GM18520 (cell line): ENCODE data around the gene HMGN2.

ENCODE experiments used
- ATAC-seq: cut with Tn5 transposase; IDR thresholded peaks from one replicate; pipeline ENCODE4 v1.9.1; 2021; ENCODE audit not compliant: unreplicated experiment

Gene HMGN2

DNA sequence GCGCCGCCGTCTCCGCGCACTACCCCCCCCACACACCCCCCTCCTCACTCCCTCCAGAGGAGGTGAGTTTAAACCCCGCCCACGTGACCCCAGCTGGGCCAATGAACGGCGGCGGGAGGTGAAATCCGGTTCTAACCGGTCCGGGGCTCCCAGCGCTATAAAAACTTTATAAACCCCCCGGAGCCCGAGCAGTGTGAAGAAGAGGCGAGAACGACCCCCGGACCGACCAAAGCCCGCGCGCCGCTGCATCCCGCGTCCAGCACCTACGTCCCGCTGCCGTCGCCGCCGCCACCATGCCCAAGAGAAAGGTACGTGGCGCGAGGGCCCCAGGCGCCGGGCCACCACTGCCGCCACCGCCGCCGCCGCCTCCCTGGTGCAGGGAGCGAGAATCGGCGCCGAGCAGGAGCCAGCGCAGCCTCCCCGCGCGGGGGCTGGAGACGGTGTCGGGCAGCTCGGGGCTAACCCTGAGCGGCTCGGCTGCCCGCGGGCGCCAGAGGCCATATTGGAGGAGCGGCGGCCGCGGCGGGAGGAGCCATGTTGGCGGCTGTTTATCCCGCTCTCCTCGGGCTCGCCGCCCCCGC, at the start of gene HMGN2:
HMGN2 (plus strand) TSS at position 121 of the 581 bp plus-strand sequence; CDS start at position 294, 173 bp downstream.
- ATAC-seq, result peak; percentile 22

DNA sequence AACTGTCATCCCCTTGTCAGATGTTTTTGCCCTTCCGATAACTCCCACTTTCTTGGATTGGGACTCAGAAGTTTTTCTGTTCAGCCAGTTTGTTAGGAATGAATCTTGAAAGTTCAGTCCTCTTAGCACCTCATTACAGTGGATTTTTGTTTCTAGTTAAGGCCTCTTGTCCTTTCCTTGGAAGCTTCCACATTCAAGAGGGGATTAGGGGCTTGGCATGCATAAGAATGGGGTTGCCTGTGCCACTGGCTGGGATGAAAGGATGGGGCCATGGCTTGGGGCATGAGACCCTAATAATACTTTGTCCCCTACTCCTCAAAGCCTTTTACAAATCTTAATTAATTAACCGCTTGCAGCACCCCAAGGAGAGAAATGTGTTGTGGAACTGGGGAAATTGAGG, 42.5 kb upstream of the HMGN2 start:
- ATAC-seq, result no peak

DNA sequence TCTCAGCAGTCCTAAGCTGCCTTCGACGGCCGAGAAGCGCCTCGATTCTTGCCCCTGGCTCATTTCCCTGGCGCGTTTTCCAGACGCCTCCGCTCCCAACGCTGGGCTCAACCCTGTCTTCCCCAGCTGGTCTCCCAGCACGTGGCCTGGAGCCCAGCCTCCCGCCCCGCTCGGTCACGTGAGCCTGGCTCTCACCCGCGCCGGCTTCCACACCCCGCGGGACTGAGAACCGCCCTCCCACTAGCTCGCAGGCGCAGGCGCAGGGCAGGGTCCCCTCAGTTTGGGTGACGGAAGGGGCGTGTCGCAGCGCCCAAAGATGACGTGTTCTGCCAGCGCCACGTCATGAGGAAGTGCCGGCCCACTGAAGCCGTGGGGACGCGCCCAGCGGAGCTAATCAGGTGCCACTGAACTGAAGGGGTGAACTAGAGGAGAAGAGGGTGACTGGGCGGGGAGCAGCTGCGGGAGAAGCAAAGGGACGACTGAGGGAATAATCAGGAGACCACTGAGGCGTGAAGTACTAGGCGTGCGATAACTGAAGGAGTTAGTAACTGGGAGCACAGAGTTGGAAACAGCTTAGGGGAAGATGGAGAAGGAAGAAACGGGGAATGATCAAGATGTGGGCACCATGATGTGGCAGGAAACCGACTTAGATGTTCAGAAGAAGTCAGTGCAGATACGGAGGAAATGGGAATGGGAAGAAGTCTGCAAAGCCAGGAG, 40.1 kb upstream of the HMGN2 start, which contains the start of gene DHDDS:
DHDDS (plus strand) TSS at position 343 of the 717 bp plus-strand sequence. CDS start 625 bp downstream, outside the sequence.
- ATAC-seq, result peak; percentile 92

DNA sequence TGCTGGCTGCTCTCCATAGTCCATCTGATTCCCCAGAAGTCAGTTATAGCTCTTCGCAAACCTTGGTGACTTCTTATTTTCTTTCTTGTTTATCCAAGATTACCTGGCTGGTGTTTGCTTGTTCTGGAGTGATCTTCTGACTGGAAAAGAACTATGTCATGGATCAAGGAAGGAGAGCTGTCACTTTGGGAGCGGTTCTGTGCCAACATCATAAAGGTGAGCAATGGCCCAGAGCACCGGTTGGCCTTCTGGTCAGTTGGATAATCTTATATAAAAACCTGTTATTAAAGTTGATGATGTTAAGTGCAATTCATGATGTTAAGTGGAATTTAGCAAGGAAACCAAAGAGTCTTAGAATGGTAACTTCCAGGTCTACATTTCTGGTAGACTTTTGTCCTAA, 39.4 kb upstream of the HMGN2 start:
- ATAC-seq, result no peak

DNA sequence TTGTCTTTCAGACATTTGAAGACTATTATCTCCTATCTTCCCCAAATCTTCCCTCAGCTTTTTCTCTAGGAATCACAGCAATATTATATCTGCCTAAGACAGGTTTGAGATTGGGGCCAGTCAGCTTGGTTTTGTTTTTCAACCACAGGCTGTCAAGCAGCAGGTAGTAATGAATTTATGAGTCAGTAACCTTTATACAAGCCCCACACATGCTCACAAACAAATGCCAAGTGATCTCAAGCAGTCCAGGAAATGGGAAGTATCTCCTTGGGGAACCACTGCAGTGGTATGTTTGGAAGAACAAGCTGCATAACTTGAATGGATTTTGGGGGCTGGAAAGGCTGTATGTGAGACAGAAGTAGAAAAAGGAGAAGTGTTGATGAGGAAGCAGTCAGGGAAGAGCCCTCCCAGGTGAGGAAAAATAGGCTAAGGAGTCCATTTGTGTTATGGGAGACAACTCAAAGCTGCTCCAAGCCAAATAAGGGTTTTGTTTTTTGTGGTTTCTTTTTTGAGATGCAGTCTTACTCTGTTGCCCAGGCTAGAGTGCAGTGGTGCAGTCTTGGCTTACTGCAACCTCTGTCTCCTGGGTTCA, 38.0 kb upstream of the HMGN2 start:
- no peak for ATAC-seq

DNA sequence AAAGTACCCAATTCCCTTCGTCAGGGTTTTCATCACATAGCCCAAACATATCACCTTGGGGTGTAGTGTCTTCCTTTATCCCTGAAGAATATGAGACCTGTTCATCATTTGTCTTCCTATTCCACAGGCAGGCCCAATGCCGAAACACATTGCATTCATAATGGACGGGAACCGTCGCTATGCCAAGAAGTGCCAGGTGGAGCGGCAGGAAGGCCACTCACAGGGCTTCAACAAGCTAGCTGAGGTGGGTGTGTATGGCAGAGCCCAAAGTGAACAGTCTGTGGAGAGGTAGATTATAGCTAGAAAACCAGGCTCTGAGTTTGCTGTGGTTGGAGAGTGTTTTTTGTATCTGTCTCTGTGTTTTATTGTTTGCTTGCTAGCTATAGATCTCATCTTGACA, 34.2 kb upstream of the HMGN2 start:
- ATAC-seq, result no peak

DNA sequence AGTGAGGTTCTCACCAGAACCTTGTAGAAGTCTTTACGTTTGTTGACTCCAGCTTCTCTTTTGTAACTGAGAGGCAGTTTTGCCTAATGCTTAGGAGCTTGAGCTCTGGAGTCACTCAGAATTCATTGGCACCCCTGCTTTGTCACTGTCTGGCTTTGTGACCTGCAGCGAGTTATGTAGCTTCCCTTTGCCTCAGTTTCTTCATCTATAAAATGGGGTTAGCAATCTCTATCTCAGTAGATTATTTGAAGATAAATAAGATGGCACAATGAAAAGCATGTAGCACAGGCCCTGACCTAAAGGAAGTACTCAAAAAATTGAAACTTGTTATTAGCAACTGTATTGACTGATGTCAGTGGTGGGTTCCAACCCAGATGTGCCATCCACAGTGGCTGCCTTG, 32.0 kb upstream of the HMGN2 start:
- no peak for ATAC-seq

DNA sequence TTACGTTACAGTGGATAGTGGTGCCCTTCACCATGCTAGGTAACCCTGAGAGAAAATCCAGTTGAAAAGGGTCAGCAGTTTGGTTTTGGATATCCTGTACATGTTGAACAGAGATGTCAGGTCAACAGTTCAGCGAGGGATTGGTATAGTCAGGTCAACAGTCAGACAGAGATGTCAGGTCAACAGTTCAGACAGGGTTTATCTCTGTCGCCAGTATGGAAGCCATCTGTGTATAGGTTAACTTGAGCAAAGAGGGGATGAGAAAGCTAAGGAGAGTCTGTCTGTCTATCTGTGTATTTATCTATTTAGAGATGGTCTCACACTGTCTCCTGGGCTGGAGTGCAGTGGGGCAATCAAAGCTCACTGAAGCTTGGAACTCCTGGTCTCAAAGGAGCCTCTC, 22.4 kb upstream of the HMGN2 start:
- no peak for ATAC-seq

DNA sequence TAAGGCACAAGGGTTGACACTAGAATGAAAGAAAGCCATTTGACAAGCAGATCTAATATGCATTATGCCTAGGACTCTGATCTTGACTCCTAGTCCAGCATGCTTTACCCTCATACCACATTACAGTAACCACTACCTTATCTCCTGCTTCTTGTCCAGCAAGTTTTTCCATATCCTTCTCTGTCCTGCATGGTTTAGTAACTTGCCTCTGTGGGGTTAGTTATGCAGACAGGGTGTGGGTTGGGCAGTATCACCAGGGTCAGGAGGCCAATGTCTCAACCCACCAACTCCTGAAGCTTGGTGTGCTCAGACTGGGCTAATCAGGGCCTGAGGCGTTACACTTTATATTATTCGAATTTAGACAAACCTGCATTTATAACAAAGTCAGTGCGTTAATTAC, 21.3 kb upstream of the HMGN2 start:
- no peak for ATAC-seq

DNA sequence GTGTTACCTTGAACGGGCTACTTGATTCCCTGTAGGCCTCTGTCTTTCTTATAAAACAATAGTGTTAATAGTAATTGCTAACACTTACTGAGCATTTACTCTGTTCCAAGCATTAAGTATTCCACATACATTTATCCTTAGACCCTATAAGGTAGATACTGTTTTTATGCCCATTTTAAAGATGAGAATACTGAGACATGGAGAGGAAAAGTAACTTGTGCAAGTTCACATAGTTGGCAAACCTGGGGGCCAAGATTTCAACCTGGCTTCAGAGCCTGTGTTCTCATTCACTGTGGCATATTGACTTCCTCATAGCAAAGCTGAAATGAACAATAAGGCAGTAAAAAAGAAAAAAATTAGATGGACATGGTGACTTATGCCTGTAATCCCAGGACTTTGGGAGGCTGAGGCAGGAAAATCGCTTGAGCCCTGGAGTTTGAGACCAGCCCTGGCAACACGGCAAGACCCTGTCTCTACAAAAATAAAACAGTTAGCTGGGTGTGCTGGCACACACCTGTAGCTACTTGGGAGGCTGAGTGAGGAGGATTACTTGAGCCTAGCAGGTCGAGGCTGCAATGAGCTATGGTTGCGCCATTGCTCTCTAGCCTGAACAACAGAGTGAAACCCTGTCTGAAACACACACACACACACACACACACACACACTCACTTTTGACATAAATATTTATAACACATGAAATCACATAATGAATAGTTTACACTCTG, 19.6 kb upstream of the HMGN2 start:
- no peak for ATAC-seq

DNA sequence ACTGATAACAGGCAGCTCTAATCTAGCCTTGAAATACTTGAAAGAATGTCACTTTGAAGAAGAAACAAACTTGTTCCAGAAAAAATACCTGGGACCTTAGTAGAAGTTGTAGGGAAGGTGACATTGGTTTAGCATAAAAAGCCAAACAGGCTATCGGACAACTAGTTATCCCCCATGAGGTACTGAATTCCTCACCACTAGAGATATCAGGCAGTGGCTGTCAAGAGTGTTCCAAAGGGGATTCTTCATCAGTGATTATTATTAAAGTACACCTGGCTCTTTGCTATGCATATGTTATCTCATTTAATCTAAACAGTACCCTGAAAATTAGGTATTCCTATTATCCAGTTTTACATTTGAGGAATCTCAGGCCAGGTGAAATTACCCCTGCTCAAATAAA, 13.1 kb upstream of the HMGN2 start:
- ATAC-seq, result no peak

DNA sequence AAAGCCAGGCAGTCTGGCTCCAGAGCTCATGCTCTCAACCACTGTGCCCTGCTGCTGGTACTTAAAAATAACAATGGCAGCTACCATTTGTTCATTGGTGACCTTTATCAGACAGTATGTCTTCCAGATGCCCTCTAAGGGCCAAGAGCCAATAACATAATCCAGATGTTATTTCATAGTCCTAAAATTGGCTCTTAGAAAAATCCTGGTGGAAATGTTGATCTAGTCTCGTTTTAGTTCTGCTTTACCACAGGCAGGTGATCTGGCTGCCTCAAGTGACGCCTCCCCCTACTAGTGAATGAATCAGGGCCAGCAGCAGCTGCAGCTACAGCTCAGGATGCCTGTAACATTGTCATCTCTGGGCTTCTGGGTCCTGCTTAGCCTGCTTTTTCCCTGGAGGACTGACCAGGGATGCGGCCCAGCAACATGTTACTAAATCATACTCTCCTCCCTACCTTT, 12.6 kb upstream of the HMGN2 start:
- ATAC-seq, result no peak

DNA sequence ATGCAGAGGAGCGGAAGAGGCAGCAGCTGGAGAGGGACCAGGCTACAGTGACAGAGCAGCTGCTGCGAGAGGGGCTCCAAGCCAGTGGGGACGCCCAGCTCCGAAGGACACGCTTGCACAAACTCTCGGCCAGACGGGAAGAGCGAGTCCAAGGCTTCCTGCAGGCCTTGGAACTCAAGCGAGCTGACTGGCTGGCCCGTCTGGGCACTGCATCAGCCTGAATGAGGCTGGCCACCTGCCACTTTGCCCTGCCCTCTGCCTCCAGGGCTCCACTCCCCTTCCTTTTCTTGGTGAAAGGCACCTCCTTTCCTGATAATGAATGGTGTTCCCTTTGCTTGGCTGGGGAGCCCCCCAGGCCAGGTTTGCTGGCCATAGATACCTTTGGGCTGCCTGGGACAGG, 3.3 kb upstream of the HMGN2 start:
- no peak for ATAC-seq

DNA sequence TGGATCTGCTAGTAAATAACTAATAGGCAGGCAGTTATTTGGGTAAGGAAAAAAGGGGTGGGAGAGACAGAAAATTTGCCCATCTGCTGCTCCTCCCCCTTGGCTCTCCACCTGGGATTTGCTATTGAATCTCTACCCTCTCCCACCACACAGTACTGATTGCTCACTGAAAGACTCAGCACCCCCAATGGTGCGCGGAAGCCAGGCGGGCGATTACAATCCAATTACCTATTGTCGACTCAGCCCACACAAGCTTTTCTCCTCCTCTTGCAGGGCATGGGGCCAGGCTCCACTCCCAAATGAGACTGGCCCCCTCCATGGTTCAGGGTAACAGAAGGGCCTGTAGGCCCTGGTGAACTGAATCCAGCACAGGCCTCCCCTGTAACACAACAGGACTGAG, 2.7 kb upstream of the HMGN2 start:
- no peak for ATAC-seq

DNA sequence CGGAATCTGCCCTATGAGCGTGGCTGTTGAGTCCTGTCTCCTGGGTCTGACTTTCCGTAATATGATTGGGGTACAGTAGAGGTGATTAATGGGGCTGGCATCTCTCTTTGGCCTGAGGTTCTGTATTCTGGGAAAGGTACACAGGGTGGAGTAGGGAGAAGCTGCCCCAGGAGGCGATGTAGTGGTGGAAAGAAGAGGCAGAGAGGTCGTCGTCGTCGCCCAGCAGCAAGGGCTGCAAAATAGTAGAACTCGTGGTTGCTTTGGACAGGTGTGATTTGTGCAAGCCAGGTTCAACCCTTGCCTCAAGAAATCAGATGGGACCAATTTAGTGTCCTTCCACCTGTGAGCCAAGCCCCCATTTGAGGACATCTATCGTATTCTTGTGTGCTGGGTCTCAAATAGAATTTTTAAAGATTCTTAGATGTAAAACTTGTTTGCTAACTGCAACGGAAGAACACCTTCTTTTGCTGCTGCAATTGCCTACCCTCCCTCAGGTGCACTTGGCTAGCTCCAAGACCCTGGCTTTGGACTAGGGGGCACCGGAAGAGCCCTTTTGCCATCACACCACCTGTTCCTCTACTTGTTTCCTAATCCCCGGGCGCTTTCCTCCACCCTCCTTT, 1.3 kb upstream of the HMGN2 start:
- no peak for ATAC-seq

DNA sequence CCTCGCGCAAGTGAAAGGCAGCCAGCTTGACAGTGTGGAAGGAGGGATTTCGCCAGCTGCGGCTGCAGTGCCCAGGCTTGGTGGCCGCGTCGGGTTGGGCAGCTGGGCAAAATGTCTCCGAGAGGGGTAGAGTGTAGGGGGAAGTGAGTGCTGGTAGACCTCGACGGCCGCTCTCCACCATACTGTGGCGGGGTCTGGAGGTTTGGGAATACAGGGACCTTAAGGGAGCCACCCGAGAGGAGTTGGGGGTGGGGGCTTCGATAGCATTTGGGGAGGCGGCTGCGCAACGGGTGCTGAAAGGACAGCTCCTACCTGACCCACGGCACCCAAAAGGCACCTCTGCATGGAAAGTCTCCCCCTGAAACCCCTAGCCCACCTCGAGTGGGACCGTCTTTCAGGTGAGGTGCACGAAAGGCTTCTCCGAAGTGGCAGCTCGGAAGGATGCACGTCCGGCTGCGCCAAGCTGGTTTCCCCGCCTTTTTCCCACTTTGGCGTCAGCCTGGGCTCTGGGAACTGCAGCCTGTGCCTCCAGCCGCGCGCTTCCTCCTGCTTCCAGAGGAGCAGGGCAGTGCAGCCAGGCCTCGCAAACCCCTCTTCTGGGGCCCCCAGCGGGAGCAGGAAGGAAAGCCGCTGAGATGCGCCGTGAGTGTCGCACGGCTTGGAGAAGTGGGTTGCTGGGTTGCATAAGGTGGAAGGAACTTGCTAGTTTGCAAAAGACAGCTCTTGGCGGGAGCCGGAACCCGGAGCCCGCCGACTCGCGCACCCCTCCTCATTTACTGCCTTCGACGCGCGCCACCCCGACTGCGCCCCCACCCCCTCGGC, 531 bp upstream of the HMGN2 start:
- no peak for ATAC-seq

DNA sequence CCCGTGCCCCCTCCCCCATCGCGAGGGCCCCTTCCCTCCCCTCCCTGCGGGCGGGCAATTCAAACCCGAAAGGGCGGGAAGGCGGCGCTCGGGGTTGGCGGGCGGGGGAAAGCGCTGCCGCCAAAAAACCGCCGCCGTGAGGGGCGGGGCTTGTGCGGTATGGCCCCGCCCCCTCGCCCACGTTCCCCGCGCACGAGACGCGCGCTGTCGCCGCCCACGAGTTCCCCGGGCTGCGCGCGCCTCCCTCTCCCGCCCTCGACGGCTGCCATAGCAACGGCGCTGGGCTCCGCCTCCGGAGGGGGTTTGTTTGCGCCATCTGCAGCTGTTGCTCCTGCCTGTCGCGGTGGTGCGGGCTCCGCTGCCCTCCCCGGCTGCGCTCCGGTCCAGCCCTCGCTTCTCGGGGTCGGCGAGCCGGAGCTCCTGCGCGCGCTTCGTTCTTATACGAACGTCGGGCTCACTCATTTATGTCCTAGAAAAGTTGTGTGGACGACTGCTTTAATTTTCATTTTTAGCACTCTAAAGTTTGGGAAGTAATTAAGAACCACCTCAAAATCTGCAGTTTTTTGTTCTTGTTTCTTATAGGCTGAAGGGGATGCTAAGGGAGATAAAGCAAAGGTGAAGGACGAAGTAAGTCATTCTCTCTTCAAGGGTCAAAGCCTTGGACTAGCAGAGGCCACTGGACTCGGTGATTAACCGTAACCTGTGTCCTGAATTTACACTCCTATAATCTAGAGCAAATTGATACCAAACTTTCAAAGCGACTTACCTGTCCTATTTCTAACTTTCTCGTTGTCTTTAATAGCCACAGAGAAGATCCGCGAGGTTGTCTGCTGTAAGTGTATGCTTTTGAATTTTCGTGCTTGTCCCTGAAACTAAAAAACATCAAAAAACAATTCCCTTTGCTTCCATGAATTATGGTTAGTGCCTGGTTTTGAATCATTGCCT, 933 bp downstream of the HMGN2 start:
- ATAC-seq, result peak; percentile 75

DNA sequence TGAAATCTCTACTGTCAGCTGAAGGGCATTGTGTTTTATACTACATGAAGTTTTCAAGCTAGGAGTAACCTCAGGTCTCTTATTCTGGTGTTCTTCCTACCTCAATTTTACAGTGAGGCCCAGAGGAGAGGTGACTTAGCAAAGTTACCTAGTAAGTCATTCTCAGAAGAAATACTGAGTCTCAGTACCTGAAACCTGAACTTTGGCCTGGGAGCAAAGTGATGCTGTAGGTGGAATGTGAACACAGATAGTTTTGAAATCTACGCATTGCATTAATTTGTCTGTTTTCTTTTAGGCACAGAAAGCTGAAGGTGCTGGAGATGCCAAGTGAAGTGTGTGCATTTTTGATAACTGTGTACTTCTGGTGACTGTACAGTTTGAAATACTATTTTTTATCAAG, 2.6 kb downstream of the HMGN2 start:
- no peak for ATAC-seq

DNA sequence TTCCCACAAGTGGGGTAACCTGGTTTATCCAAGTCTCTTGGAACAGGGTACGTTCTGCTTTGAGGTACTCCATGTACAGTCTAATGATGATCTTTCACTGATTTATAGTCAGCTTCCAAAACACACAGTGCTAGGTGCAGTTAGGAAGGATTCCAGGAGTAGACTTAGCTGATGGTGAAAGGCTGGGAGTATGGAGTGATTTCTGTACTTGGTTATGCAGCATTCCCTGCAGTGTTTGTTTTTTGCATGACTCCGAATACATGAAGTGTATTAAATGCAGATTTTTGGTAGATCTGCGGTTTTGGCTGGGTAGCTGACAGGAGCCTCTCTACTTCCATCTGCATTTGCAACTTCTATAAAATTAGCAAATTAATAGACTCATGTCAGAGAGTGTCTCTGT, 3.7 kb downstream of the HMGN2 start:
- no peak for ATAC-seq
